ENCODE results near the gene FAM13A. TPM values are rescaled to one million over a fixed set of nuclear protein-coding genes. Genes with fewer than 3 reads are reported as not detected.

FAM13A gene
- total RNA-seq, 2 experiments from 2014 or later: 9.6 to 10.2 TPM

DNA sequence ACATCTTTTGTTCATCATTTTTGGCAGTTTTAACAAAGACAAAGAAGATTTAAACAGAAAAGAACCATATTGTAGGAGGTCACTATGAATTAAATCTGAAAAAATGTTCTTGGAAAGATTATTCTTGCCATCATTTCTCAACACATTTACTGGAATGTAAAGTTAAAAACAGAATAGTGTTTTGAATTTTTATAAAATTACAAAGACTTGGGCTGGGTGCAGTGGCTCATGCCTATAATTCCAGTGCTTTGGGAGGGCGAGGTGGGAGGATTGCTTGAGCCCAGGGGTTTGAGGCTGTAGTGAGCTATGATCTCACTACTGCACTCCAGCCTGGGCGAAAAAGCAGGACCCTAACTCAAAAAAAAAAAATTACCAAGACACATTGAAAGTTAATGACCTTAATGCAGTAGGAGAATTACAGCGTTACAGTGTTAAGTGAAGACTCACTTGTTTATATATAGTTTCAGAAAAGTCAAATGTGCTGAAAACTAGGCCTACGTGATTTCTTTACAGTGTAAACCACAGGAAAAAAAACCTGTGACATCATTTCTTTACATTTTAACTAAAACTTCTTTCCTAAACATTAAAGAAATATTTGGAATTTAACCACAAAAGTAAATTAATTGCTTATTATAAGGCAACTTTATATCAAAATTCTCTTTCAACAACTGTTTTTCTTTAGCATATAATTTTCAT lies 7.9 kb downstream of the FAM13A start:
- DNase-seq (no peak), ATAC-seq (ENCODE audit: poor library complexity) (no peak)
- Histone ChIP-seq H3K36me3 (ENCODE audit: insufficient read depth, low read length) (no peaks in the 10 kb centered on the region), H3K27me3 (ENCODE audit: control insufficient read depth in 1 of 2, insufficient read depth in 2 of 2, low read length in 2 of 2) (no peaks in the 10 kb centered on the region), H3K4me3 (ENCODE audit: low read length) (no peak overlapping the region), H3K4me1 (ENCODE audit: insufficient read depth, low read length) (no peaks in the 10 kb centered on the region), H3K27ac (ENCODE audit: low read depth in 1 of 2, low read length in 2 of 2) (no peak overlapping the region), H3K9me3 (ENCODE audit: control insufficient read depth in 1 of 2, insufficient read depth in 1 of 2, low read length in 2 of 2) (no peaks in the 10 kb centered on the region)
- ChIA-PET POLR2A (no interaction called here), CTCF (no interaction called here)
- H3K27me3 Mint-ChIP-seq: no peaks in the 10 kb centered on the region
- H3K4me3 Mint-ChIP-seq: no peak overlapping the region
- TF ChIP-seq, protein P1, sequence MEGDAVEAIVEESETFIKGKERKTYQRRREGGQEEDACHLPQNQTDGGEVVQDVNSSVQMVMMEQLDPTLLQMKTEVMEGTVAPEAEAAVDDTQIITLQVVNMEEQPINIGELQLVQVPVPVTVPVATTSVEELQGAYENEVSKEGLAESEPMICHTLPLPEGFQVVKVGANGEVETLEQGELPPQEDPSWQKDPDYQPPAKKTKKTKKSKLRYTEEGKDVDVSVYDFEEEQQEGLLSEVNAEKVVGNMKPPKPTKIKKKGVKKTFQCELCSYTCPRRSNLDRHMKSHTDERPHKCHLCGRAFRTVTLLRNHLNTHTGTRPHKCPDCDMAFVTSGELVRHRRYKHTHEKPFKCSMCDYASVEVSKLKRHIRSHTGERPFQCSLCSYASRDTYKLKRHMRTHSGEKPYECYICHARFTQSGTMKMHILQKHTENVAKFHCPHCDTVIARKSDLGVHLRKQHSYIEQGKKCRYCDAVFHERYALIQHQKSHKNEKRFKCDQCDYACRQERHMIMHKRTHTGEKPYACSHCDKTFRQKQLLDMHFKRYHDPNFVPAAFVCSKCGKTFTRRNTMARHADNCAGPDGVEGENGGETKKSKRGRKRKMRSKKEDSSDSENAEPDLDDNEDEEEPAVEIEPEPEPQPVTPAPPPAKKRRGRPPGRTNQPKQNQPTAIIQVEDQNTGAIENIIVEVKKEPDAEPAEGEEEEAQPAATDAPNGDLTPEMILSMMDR (IDR thresholded peaks at IDR 0.05): no peak
- peaks cover 4% of the 10 kb centered on the region for H3K9me3 Mint-ChIP-seq
- H3K4me1 Mint-ChIP-seq (ENCODE audit: low read depth): no peaks in the 10 kb centered on the region
- H3K27ac Mint-ChIP-seq: no peak overlapping the region
- H3K36me3 Mint-ChIP-seq (ENCODE audit: low read depth): no peaks in the 10 kb centered on the region
- intact Hi-C loops (cut with DNase I, micrococcal nuclease): no loop called here

DNA sequence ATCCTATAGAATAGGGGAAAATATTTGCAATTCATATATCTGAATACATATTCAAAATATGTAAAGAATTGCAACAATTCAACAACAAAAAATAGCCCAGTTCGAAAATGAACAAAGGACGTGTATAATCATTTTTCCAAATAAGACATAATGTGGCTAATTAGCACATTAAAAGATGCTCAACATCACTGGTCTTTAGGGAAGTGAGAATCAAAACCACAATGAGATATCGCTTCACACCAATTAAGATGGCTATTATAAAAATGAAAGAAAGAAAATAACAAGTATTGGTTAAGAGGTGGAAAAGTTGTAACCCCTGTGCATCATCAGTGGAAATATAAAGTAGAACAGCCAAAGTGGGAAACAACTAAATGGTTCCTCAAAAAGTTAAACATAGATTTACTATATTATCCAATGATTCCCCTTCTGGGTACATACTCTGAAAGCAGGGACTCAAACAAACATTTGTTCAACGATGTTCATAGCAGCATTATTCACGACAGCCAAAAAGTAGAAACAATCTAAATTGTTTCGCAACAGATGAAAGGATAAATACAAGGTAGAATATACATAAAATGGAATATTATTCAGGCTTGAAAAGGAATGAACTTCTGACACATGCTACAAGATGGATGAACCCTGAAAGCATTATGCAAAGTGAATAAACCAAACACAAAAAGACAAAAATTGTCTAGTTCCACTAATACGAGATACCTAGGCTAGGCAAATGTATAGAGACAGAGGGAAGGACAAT lies 12.7 kb downstream of the FAM13A start:
- CTCF ChIA-PET: no interaction called here
- no peaks in the 10 kb centered on the region for H3K9me3 ChIP-seq (ENCODE audit: control insufficient read depth in 1 of 2, insufficient read depth in 1 of 2, low read length in 2 of 2)
- Mint-ChIP-seq H3K4me3 (no peak overlapping the region), H3K27ac (no peak overlapping the region), H3K27me3 (peaks cover 6% of the 10 kb centered on the region), H3K4me1 (ENCODE audit: low read depth) (no peaks in the 10 kb centered on the region), H3K36me3 (ENCODE audit: low read depth) (no peaks in the 10 kb centered on the region), H3K9me3 (no peaks in the 10 kb centered on the region)
- H3K27me3 ChIP-seq (ENCODE audit: control insufficient read depth in 1 of 2, insufficient read depth in 2 of 2, low read length in 2 of 2): no peaks in the 10 kb centered on the region
- intact Hi-C loops (cut with DNase I, micrococcal nuclease): no loop called here
- TF ChIP-seq, protein P1 (IDR thresholded peaks at IDR 0.05): no peak
- no peak overlapping the region for H3K4me3 ChIP-seq (ENCODE audit: low read length)
- no peak overlapping the region for H3K27ac ChIP-seq (ENCODE audit: low read depth in 1 of 2, low read length in 2 of 2)
- POLR2A ChIA-PET: no interaction called here
- ATAC-seq (ENCODE audit: poor library complexity) (no peak), DNase-seq (no peak)
- no peaks in the 10 kb centered on the region for H3K36me3 ChIP-seq (ENCODE audit: insufficient read depth, low read length)
- no peaks in the 10 kb centered on the region for H3K4me1 ChIP-seq (ENCODE audit: insufficient read depth, low read length)

DNA sequence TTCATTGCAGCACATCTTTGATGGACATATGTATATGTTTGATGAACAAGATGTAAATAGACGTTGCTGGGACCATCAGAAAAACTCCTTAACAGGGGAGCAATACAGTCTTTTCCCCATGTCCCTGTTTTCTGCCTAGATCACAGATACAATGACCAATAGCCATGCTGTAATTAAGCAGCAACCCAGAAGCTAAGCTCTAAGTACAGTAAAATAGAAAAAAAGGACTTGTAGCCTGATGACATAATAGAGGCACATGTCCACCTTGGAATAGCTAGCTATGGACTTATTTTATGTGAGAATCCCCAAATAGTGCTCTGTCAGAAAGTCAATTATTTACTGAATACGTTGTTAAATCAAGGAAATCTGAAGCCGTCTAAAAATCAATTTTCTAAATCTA lies 14.9 kb downstream of the FAM13A start:
- intact Hi-C loops (cut with DNase I, micrococcal nuclease): no loop called here
- H3K27me3 ChIP-seq (ENCODE audit: control insufficient read depth in 1 of 2, insufficient read depth in 2 of 2, low read length in 2 of 2): no peaks in the 10 kb centered on the region
- ChIA-PET POLR2A (no interaction called here), CTCF (interaction anchor here (1.1 to 1.4 kb wide), 2 partner anchors 19 to 157 kb away, joined by 4 read pairs; no protein-coding TSS in a partner anchor)
- Mint-ChIP-seq H3K36me3 (ENCODE audit: low read depth) (no peaks in the 10 kb centered on the region), H3K4me3 (no peak overlapping the region), H3K27me3 (peaks cover 6% of the 10 kb centered on the region), H3K4me1 (ENCODE audit: low read depth) (no peaks in the 10 kb centered on the region), H3K9me3 (no peaks in the 10 kb centered on the region), H3K27ac (no peak overlapping the region)
- TF ChIP-seq, protein P1 (IDR thresholded peaks at IDR 0.05): no peak
- no peak overlapping the region for H3K27ac ChIP-seq (ENCODE audit: low read depth in 1 of 2, low read length in 2 of 2)
- no peak for DNase-seq
- no peak overlapping the region for H3K4me3 ChIP-seq (ENCODE audit: low read length)
- no peak for ATAC-seq (ENCODE audit: poor library complexity)
- peaks cover 0 to under 1% of the 10 kb centered on the region in 2 experiments for H3K9me3 ChIP-seq (ENCODE audit: control insufficient read depth in 1 of 2, insufficient read depth in 1 of 2, low read length in 2 of 2)
- H3K4me1 ChIP-seq (ENCODE audit: insufficient read depth, low read length): no peaks in the 10 kb centered on the region
- no peaks in the 10 kb centered on the region for H3K36me3 ChIP-seq (ENCODE audit: insufficient read depth, low read length)
